GM18873 (cell line): Measurements from ENCODE around the gene MTF2.
"Not testable (repeated sequence)": the region's sequence is repeated elsewhere in the genome, so short reads cannot be mapped to it uniquely, and the experiment has no call there.

Source experiments
- ATAC-seq: cut with Tn5 transposase; IDR thresholded peaks from one replicate; pipeline ENCODE4 v1.9.1; 2021; ENCODE audit warnings: mild to moderate bottlenecking, moderate library complexity, moderate number of reproducible peaks; ENCODE audit not compliant: unreplicated experiment, low FRiP score

The MTF2 gene

GRCh38 chr1:93137604-93138292 is 58.7 kb downstream of the MTF2 start:
- ATAC-seq = no peak

GRCh38 chr1:93140106-93140505 is 61.0 kb downstream of the MTF2 start:
- ATAC-seq = no peak

GRCh38 chr1:93142161-93142560 is 63.1 kb downstream of the MTF2 start:
- ATAC-seq = no peak

- no peak for ATAC-seq
Observed at GRCh38 chr1:93143136-93143535, 64.1 kb downstream of the MTF2 start.

- no peak for ATAC-seq
Observed at GRCh38 chr1:93143769-93144168, 64.7 kb downstream of the MTF2 start.

GRCh38 chr1:93148001-93148400 is 68.9 kb downstream of the MTF2 start:
- no peak for ATAC-seq

- ATAC-seq = no peak
Observed at GRCh38 chr1:93150729-93151128, 71.6 kb downstream of the MTF2 start.

GRCh38 chr1:93151474-93151873 is 72.4 kb downstream of the MTF2 start:
- ATAC-seq = no peak

- ATAC-seq = no peak
Observed at GRCh38 chr1:93152835-93153234, 73.8 kb downstream of the MTF2 start.

- ATAC-seq = no peak
Observed at GRCh38 chr1:93154898-93155297, 75.8 kb downstream of the MTF2 start.

GRCh38 chr1:93155335-93155734 is 76.3 kb downstream of the MTF2 start:
- ATAC-seq = no peak

GRCh38 chr1:93159337-93159736 is 80.3 kb downstream of the MTF2 start:
- ATAC-seq = no peak

GRCh38 chr1:93163314-93163713 is 84.2 kb downstream of the MTF2 start:
- ATAC-seq = not testable (repeated sequence)

GRCh38 chr1:93164816-93165215 is 85.7 kb downstream of the MTF2 start:
- no peak for ATAC-seq

- ATAC-seq = not testable (repeated sequence)
Observed at GRCh38 chr1:93165895-93166294, 86.8 kb downstream of the MTF2 start.

GRCh38 chr1:93167006-93167405 is 87.9 kb downstream of the MTF2 start:
- ATAC-seq = no peak

- not testable (repeated sequence) for ATAC-seq
Observed at GRCh38 chr1:93170141-93170678, 91.1 kb downstream of the MTF2 start.

GRCh38 chr1:93171549-93172034 is 92.5 kb downstream of the MTF2 start:
- no peak for ATAC-seq

GRCh38 chr1:93172778-93173177 is 93.7 kb downstream of the MTF2 start:
- ATAC-seq = no peak

- ATAC-seq = not testable (repeated sequence)
Observed at GRCh38 chr1:93174638-93175037, 95.6 kb downstream of the MTF2 start.

- no peak for ATAC-seq
Observed at GRCh38 chr1:93177991-93178390, 98.9 kb downstream of the MTF2 start.

GRCh38 chr1:93178418-93178817 is 99.3 kb downstream of the MTF2 start:
- ATAC-seq = no peak
